GM12874 (cell line): Measurements from ENCODE around the gene HOXA10.

Experiments used
- TF ChIP-seq, protein P1 (sequence below): IDR thresholded peaks from 2 replicates; pipeline ENCODE4 v1.5.1; 2011; ENCODE audit warnings: low read depth, mild to moderate bottlenecking, control low read depth, low read length, moderate library complexity; ENCODE audit not compliant: insufficient read depth

Gene HOXA10

DNA sequence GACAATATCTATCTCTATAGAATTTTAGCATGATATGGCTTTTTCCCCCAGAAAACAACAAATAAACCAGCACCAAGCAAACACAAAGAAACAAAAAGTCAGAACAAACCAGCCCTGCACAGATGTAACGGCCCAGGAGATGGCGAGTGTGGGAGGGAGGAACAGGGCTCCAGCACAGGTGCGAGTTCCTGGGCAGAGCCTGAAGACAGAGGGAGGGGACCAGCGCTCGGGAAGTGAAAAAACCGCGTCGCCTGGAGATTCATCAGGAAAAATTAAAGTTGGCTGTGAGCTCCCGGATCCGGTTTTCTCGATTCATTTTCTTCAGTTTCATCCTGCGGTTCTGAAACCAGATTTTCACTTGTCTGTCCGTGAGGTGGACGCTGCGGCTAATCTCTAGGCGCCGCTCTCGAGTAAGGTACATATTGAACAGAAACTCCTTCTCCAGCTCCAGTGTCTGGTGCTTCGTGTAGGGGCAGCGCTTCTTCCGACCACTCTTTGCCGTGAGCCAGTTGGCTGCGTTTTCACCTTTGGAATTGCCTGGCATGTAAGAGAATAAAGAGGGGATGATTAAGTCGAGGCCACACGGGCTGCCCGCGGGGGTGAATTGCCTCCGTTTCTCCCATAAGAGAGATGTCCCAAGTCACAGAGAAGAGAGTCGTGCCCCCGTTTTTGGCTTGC lies 2.3 kb downstream of the HOXA10 start:
- TF ChIP-seq, protein P1, sequence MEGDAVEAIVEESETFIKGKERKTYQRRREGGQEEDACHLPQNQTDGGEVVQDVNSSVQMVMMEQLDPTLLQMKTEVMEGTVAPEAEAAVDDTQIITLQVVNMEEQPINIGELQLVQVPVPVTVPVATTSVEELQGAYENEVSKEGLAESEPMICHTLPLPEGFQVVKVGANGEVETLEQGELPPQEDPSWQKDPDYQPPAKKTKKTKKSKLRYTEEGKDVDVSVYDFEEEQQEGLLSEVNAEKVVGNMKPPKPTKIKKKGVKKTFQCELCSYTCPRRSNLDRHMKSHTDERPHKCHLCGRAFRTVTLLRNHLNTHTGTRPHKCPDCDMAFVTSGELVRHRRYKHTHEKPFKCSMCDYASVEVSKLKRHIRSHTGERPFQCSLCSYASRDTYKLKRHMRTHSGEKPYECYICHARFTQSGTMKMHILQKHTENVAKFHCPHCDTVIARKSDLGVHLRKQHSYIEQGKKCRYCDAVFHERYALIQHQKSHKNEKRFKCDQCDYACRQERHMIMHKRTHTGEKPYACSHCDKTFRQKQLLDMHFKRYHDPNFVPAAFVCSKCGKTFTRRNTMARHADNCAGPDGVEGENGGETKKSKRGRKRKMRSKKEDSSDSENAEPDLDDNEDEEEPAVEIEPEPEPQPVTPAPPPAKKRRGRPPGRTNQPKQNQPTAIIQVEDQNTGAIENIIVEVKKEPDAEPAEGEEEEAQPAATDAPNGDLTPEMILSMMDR, result no peak

DNA sequence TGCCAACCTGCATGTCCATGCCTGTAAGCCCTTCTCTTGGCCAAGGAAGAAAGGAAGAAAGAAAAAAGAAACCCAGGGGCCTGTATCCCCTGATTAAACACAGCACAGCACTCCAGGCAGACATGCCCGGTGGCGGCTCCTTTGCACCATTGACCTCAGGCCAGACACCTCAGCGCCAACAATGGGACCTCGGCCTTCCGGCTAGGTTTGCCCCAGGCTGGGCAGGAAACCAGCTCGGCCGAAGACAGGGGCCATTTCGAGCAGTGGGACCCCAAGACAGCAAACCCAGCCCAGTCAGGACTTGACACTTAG lies 2.8 kb downstream of the HOXA10 start:
- TF ChIP-seq, protein P1, result no peak

DNA sequence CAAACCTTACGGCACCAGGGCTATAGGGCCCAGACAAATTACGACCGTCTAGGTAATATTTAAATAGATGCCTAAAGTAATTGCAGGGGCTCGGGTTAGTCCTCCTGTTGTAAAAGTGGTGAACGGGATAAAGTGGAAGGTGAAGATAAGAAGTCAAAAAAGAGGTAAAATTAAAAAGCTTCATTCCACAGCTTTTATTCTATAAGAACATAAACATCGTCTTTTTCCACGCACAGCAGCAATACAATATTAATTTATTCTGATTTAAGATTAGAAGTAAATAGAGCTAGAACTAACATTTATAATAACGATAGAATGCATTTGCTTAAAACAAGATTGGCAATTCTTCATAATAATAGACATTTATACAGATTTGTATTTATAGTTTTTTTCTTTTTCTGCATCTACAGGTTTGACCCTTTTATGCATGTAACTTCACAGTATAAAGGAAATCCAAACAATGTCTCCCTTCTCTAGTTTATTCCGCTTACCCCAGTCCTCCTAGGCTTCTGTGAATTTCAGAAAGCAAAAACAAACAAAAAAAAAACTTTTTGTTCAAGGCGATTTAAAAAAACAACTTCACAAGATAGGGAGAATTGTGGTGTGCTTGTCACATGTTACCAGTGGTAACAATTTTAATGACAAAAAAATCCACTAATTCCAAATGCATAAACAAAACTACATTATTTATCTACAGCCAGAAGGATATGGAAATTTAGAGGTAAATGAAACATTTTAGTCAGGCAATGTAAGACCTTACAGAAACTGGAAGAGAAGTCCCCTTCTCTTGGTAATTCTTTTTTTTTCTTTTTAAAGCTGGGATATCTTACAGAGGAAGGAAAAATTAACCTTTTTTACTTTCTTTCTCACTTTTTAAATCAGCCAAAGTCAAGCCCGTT lies 3.4 kb downstream of the HOXA10 start:
- TF ChIP-seq, protein P1, result no peak

DNA sequence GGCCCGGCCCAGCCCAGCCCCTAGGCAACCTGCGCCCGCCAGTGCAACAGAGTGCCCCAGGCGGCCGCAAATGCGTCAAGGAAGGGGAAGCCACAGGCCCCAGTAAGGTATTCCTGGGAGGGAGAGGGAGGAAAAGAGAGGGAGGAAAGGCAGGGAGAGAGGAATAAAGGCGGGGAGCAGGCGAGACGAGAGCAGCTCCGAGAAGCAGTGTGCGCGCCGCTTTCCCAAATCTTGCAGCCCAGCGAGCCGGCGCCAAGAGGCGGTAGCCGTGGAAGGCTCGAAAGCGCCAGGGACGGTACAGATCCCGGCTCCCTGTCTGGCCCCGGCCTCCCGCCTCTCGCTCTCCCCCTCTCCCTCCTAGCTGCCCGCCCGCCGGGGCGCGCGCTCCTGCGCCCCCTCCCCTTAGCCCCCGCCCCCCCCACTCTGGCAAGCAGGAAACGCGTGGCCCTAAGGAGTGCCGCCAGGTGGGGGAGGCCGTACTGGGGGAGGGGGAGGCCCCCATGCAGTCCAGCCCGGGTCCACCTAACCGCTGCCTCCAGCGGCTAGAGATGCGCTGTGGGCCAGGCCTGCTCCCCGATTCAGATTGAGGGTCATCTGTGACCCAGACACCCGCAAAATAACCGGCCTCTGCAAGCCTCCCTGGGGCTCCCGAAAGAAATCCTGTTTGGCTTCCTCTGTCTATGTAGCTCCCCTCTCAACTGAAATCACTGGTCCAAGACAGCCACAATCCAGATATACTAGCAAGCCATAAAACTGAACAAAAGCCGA lies 4.3 kb downstream of the HOXA10 start:
- TF ChIP-seq, protein P1, result no peak

DNA sequence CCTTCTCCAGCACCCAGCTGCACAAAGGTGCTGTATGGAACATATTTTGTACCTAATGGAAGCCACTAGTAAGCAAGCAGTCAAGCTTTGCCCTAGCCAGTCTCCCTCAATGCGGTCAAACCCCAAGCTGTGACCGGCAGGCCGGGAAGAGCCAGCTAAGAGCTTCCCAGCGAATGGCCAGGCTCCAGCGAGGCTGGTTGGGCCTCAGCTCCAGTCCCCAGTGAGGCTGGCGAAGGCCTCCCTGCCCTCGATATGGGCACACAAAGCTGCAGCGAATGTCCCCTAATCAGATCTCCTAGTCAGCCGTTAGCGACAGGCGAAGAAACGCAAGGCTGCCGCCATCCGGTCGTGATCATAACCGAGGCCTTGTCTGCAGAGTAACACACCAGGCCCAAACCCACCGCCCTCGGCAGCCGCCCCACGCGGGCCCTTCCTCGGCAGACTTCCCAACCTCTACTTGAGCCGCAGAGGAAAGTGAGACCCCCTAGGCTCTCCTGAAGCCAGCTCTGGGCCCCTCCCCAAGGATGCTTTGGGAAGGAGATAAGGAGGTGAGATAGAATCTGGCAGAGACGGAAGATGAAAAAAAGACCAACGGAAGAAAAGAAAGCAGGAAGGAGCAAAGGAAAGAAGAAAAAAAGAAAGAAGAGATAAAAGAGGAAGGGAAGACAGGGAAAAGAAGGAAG lies 5.7 kb downstream of the HOXA10 start:
- TF ChIP-seq, protein P1, result no peak

DNA sequence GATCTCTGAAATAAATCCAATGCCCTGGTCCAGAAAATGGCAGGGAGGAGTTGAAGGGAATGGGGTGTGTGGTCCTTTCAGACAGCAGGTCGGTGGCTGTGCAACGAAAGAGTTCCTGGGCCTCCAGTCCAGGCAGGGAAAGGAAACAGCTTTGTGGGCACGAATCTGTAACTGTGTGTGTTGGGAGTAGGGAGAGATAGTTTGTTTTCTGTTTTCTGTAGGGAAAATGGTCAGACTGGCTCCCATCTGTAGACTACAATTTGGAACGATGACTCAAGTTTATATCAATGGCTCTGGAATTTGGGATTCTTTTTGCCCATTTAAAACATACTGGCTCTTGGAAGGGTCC lies 6.2 kb downstream of the HOXA10 start:
- TF ChIP-seq, protein P1, result no peak
